ENCODE data around the gene RAB34.
"Not testable (repeated sequence)": the region's sequence is repeated elsewhere in the genome, so short reads cannot be mapped to it uniquely, and the experiment has no call there.

RAB34 gene

GRCh38 chr17:28735913-28736769 lies 18.5 kb upstream of the RAB34 start:
- not testable (repeated sequence) for H2BK120ac ChIP-seq (ENCODE audit: low read depth, low read length); H3K14ac ChIP-seq (ENCODE audit: low read length in 2 of 2); H3K4ac ChIP-seq (ENCODE audit: low read depth in 1 of 2, low read length in 2 of 2); H2BK15ac ChIP-seq (ENCODE audit: low read depth, poor library complexity, severe bottlenecking); H3K23ac ChIP-seq (ENCODE audit: low read length in 2 of 2); H2BK12ac ChIP-seq (ENCODE audit: low read length in 2 of 2); H3K4me2 ChIP-seq (ENCODE audit: low read length, poor library complexity, severe bottlenecking); H3K79me1 ChIP-seq (replicated peaks; ENCODE audit: low read length, poor library complexity, severe bottlenecking); H3K4me1 ChIP-seq (ENCODE audit: control insufficient read depth, insufficient read depth, low read depth, low read length); H4K91ac ChIP-seq (ENCODE audit: low read length); H3K4me3 ChIP-seq (ENCODE audit: insufficient read depth in 1 of 2, low read depth in 1 of 2, low read length in 2 of 2); DNase-seq; H2AFZ ChIP-seq (ENCODE audit: low read depth, low read length); H3K27me3 ChIP-seq (ENCODE audit: control insufficient read depth in 1 of 2, insufficient read depth in 1 of 2, low read length in 2 of 2); H3K9ac ChIP-seq (ENCODE audit: low read length); H3K9me3 ChIP-seq (ENCODE audit: control insufficient read depth, low read length); H4K8ac ChIP-seq (ENCODE audit: low read length); H2AK5ac ChIP-seq (ENCODE audit: low read length, severe bottlenecking); H2BK5ac ChIP-seq (ENCODE audit: low read depth, low read length, poor library complexity, severe bottlenecking); H3K18ac ChIP-seq (ENCODE audit: low read depth in 1 of 2, low read length in 2 of 2); H3K27ac ChIP-seq (ENCODE audit: low read length, poor library complexity, severe bottlenecking)
- 100% methylated on average over 1 of the region's 8 CpGs for WGBS
- H3K36me3 ChIP-seq (ENCODE audit: control insufficient read depth in 1 of 2, insufficient read depth in 2 of 2, low read depth in 1 of 2, low read length in 2 of 2): peaks cover 22 to 35% of the 10 kb centered on the region in 2 experiments

- Histone ChIP-seq H2AK5ac (ENCODE audit: low read length, severe bottlenecking) (no peak overlapping the region), H3K79me1 (replicated peaks; ENCODE audit: low read length, poor library complexity, severe bottlenecking) (no peaks in the 10 kb centered on the region), H3K36me3 (ENCODE audit: control insufficient read depth in 1 of 2, insufficient read depth in 2 of 2, low read depth in 1 of 2, low read length in 2 of 2) (peaks cover 19 to 27% of the 10 kb centered on the region in 2 experiments), H3K27ac (ENCODE audit: low read length, poor library complexity, severe bottlenecking) (no peak overlapping the region), H3K4me3 (ENCODE audit: insufficient read depth in 1 of 2, low read depth in 1 of 2, low read length in 2 of 2) (no peak overlapping the region), H4K91ac (ENCODE audit: low read length) (no peak overlapping the region), H2AFZ (ENCODE audit: low read depth, low read length) (no peak overlapping the region), H3K18ac (ENCODE audit: low read depth in 1 of 2, low read length in 2 of 2) (no peak overlapping the region), H3K27me3 (ENCODE audit: control insufficient read depth in 1 of 2, insufficient read depth in 1 of 2, low read length in 2 of 2) (no peaks in the 10 kb centered on the region), H2BK5ac (ENCODE audit: low read depth, low read length, poor library complexity, severe bottlenecking) (no peak overlapping the region), H3K4me2 (ENCODE audit: low read length, poor library complexity, severe bottlenecking) (no peak overlapping the region), H3K9me3 (ENCODE audit: control insufficient read depth, low read length) (no peaks in the 10 kb centered on the region), H3K4ac (ENCODE audit: low read depth in 1 of 2, low read length in 2 of 2) (no peak overlapping the region), H3K23ac (ENCODE audit: low read length in 2 of 2) (no peak overlapping the region), H3K14ac (ENCODE audit: low read length in 2 of 2) (no peak overlapping the region), H2BK120ac (ENCODE audit: low read depth, low read length) (no peak overlapping the region), H2BK12ac (ENCODE audit: low read length in 2 of 2) (no peak overlapping the region), H2BK15ac (ENCODE audit: low read depth, poor library complexity, severe bottlenecking) (no peak overlapping the region), H3K9ac (ENCODE audit: low read length) (no peak overlapping the region), H3K4me1 (ENCODE audit: control insufficient read depth, insufficient read depth, low read depth, low read length) (peaks cover 6% of the 10 kb centered on the region), H4K8ac (ENCODE audit: low read length) (no peak overlapping the region)
- 78% methylated on average over 4 of the region's 5 CpGs for WGBS
- DNase-seq: no peak
Observed at GRCh38 chr17:28735242-28735722, 17.6 kb upstream of the RAB34 start.

GRCh38 chr17:28734712-28735241 lies 17.1 kb upstream of the RAB34 start:
- Histone ChIP-seq H3K9ac (ENCODE audit: low read length) (no peak overlapping the region), H3K4ac (ENCODE audit: low read depth in 1 of 2, low read length in 2 of 2) (no peak overlapping the region), H2AFZ (ENCODE audit: low read depth, low read length) (no peak overlapping the region), H3K4me2 (ENCODE audit: low read length, poor library complexity, severe bottlenecking) (no peak overlapping the region), H3K4me1 (ENCODE audit: control insufficient read depth, insufficient read depth, low read depth, low read length) (peaks cover 6% of the 10 kb centered on the region), H3K36me3 (ENCODE audit: control insufficient read depth in 1 of 2, insufficient read depth in 2 of 2, low read depth in 1 of 2, low read length in 2 of 2) (peaks cover 19 to 25% of the 10 kb centered on the region in 2 experiments), H2BK12ac (ENCODE audit: low read length in 2 of 2) (no peak overlapping the region), H2BK5ac (ENCODE audit: low read depth, low read length, poor library complexity, severe bottlenecking) (no peak overlapping the region), H3K79me1 (replicated peaks; ENCODE audit: low read length, poor library complexity, severe bottlenecking) (peaks cover under 1% of the 10 kb centered on the region), H3K14ac (ENCODE audit: low read length in 2 of 2) (no peak overlapping the region), H4K8ac (ENCODE audit: low read length) (no peak overlapping the region), H3K23ac (ENCODE audit: low read length in 2 of 2) (no peak overlapping the region), H2BK15ac (ENCODE audit: low read depth, poor library complexity, severe bottlenecking) (no peak overlapping the region), H4K91ac (ENCODE audit: low read length) (no peak overlapping the region), H3K18ac (ENCODE audit: low read depth in 1 of 2, low read length in 2 of 2) (no peak overlapping the region), H3K27me3 (ENCODE audit: control insufficient read depth in 1 of 2, insufficient read depth in 1 of 2, low read length in 2 of 2) (no peaks in the 10 kb centered on the region), H3K27ac (ENCODE audit: low read length, poor library complexity, severe bottlenecking) (no peak overlapping the region), H2AK5ac (ENCODE audit: low read length, severe bottlenecking) (no peak overlapping the region), H2BK120ac (ENCODE audit: low read depth, low read length) (no peak overlapping the region), H3K4me3 (ENCODE audit: insufficient read depth in 1 of 2, low read depth in 1 of 2, low read length in 2 of 2) (no peak overlapping the region), H3K9me3 (ENCODE audit: control insufficient read depth, low read length) (no peaks in the 10 kb centered on the region)
- no peak for DNase-seq
- WGBS: 98% methylated on average over 10 of the region's 10 CpGs

- Histone ChIP-seq H3K27ac (ENCODE audit: low read length, poor library complexity, severe bottlenecking) (no peak overlapping the region), H3K36me3 (ENCODE audit: control insufficient read depth in 1 of 2, insufficient read depth in 2 of 2, low read depth in 1 of 2, low read length in 2 of 2) (peaks cover 11 to 21% of the 10 kb centered on the region in 2 experiments), H3K23ac (ENCODE audit: low read length in 2 of 2) (no peak overlapping the region), H4K8ac (ENCODE audit: low read length) (no peak overlapping the region), H3K79me1 (replicated peaks; ENCODE audit: low read length, poor library complexity, severe bottlenecking) (peaks cover 2% of the 10 kb centered on the region), H4K91ac (ENCODE audit: low read length) (no peak overlapping the region), H2BK12ac (ENCODE audit: low read length in 2 of 2) (no peak overlapping the region), H3K4me1 (ENCODE audit: control insufficient read depth, insufficient read depth, low read depth, low read length) (peaks cover 7% of the 10 kb centered on the region), H2AFZ (ENCODE audit: low read depth, low read length) (no peak overlapping the region), H2BK120ac (ENCODE audit: low read depth, low read length) (no peak overlapping the region), H2BK15ac (ENCODE audit: low read depth, poor library complexity, severe bottlenecking) (no peak overlapping the region), H3K27me3 (ENCODE audit: control insufficient read depth in 1 of 2, insufficient read depth in 1 of 2, low read length in 2 of 2) (no peaks in the 10 kb centered on the region), H3K18ac (ENCODE audit: low read depth in 1 of 2, low read length in 2 of 2) (no peak overlapping the region), H3K4me3 (ENCODE audit: insufficient read depth in 1 of 2, low read depth in 1 of 2, low read length in 2 of 2) (no peak overlapping the region), H3K4me2 (ENCODE audit: low read length, poor library complexity, severe bottlenecking) (no peak overlapping the region), H3K9ac (ENCODE audit: low read length) (no peak overlapping the region), H3K9me3 (ENCODE audit: control insufficient read depth, low read length) (no peaks in the 10 kb centered on the region), H2BK5ac (ENCODE audit: low read depth, low read length, poor library complexity, severe bottlenecking) (no peak overlapping the region), H2AK5ac (ENCODE audit: low read length, severe bottlenecking) (no peak overlapping the region), H3K14ac (ENCODE audit: low read length in 2 of 2) (no peak overlapping the region), H3K4ac (ENCODE audit: low read depth in 1 of 2, low read length in 2 of 2) (no peak overlapping the region)
- no peak for DNase-seq
- WGBS: 96% methylated on average over 1 of the region's 1 CpG
Observed at GRCh38 chr17:28733346-28733745, 15.7 kb upstream of the RAB34 start.
